ENCODE results near the gene HMGXB4.
"Not testable (repeated sequence)": the region's sequence is repeated elsewhere in the genome, so short reads cannot be mapped to it uniquely, and the experiment has no call there.

HMGXB4 gene, protein sequence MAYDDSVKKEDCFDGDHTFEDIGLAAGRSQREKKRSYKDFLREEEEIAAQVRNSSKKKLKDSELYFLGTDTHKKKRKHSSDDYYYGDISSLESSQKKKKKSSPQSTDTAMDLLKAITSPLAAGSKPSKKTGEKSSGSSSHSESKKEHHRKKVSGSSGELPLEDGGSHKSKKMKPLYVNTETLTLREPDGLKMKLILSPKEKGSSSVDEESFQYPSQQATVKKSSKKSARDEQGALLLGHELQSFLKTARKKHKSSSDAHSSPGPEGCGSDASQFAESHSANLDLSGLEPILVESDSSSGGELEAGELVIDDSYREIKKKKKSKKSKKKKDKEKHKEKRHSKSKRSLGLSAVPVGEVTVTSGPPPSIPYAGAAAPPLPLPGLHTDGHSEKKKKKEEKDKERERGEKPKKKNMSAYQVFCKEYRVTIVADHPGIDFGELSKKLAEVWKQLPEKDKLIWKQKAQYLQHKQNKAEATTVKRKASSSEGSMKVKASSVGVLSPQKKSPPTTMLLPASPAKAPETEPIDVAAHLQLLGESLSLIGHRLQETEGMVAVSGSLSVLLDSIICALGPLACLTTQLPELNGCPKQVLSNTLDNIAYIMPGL

DNA sequence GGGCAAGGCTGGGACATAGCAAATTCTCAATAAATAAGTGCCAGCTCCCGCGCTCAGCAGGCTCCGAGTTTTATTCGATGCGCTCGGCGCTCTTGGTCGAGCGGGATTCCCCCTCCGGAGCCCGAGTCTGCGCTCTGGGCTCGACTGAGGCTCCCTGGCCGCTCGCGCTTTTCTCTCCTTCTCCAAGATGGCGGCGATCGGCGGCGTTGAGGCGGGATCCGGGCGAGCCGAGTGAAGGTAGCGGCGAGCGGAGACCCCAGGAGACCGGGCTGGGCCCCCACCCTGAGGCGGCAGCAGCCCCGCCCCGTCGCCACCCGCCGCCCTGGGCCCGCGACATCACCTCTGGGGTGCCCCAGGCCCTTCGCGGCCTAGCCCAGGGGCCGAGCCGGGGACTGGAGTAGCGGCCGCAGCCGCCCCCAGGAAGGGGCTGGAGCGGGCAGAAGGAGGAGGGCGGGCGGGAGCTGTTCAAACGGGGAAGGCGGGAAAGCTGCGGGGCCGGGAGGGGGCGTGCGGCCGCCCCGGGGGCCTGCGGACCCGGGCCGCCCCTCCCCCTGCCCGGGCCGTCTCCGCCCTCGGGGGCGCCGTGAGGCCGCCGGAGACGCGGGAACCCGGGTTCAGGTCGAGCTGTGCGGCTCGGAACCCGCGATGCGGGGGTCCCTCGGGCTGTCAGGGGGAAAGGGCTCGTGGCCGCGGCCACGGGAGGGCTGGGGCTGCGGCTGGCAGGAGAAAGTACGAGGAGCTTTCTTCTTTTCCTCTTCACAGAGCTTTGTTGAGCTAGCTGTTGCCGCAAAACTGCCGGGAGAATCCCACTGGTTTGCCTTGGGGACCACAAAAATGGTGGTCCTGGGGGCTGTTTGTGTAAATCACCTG, at the start of gene HMGXB4:
TSS of gene HMGXB4 (plus strand) at position 173 of the 870 bp plus-strand sequence. CDS start 4,898 bp downstream, outside the sequence.
- DNase-seq: peak; percentile 65 to 83

DNA sequence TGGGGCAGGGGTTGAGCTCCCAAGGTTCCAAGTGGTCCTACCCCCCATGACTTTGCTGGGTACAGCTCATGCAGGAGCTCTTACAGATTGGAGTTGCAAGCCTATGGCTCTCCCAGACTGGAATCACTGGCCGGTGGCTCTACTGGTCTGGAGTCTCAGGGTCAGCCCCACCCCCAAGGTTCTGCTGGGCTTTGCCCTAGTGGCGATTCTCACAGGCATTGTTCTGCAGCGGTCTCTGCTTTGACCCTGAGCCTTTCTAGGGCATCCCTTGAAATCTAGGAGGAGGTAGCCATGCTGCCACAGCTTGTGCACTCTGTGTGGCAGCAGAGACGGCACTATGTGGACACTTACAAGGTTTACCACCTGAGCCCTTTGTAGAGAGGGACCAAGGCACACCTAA, 49.3 kb upstream of the HMGXB4 start:
- no peak for DNase-seq

DNA sequence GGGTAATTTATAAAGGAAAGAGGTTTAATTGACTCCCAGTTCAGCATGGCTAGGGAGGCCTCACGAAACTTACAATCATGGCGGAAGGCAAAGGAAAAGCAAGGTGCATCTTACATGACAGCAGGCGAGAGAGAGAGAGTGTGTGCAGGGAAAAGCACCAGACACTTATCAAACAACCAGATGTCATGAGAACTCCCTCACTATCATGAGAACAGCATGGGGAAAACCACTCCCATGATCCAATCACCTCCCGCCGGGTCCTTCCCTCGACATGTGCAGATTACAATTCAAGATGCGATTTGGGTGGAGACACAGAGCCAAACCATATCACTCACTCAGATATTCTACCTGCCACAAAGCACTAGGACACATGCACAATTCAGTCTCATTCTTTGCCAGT, 48.1 kb upstream of the HMGXB4 start:
- DNase-seq: no peak

DNA sequence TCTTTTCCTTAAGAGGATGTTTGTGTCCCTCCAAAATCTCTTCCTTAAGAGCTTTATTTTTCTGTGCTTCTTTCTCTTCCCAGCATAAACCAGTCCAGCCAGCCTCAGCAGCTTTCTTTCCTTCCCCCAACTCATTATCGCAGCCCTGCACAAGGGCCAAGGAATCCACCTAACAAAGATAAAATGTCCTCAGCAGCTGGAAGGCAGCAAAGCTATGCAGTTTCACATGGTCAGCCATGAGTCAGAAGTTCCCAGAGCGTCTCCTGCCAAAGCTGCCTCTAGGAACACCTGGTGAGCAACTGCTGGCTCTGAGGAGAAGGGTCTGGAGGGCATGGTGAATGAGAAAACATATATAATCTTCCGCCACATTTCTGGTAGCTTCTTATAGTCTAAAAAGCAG, 45.3 kb upstream of the HMGXB4 start:
- DNase-seq: no peak

DNA sequence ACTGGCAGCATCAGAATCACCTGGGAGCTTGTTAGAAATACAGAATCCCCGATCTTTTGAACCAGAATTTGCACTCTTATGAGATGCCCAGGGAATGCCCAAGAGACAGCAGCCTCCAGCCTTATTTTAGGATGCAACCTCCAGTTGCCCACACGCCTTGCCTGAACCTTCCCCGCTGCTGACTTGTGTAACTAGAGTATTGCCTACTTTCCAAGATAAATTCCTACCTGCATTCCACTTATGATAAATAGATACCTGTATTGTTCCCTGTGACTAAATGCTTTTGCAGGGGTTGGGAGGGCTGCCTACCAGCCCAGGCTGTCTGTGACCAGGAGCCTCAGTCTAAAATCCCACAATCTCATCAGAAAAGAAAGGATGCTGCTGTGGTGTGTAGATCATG, 44.3 kb upstream of the HMGXB4 start:
- DNase-seq: no peak

DNA sequence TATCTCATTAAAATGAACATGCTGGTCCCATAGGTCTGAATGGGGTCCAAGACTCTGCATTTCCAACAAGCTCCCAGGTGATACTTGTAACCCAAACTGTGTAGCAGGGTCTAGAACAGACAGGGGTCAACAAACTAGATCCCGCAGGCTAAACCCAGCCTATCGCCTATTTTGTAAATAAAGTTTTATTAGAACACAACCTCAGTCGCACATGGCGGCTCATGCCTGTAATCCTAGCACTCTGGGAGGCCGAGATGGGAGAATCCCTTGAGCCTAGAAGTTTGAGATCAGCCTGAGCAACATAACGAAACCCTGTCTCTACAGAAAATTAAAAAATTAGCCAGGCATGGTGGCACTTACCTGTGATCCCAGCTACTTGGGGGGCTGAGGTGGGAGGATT, 42.3 kb upstream of the HMGXB4 start:
- DNase-seq: no peak

DNA sequence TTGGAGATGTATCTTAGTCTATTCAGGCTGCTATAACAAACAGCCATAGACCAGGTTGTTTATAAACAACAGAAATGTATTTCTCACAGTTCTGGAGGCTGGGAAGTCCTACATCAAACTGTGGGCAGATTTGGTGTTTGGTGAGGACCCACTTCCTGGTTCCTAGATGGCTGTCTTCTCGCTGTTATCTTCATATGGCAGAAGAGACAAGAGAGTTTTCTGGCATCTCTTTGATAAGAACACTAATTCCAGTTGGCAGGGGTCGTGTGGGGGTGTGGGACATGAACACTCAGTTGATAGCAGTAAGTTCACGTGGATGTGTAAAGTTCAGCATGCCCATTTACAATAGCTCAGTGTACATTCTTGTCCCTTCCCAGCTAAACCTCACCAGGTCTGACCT, 41.3 kb upstream of the HMGXB4 start:
- DNase-seq: no peak

DNA sequence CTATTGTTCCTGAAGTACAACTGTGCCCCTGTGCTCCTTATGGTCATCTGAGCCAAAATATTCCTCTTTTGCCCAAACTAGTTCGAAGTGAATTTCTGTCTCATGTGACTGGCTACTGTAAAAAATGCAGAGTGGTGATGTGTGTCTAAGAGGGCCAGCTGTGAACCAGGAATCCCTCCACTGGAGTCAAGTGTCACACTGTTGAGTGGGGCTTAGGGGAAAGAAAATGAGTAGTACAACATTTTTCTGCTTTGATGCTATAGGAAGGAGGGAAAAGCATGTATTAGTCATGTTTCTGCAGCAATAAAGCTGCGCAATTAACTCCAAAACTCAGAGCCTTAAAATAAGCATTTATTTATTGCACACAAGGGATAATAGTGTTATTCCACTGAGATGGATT, 39.8 kb upstream of the HMGXB4 start:
- no peak for DNase-seq

DNA sequence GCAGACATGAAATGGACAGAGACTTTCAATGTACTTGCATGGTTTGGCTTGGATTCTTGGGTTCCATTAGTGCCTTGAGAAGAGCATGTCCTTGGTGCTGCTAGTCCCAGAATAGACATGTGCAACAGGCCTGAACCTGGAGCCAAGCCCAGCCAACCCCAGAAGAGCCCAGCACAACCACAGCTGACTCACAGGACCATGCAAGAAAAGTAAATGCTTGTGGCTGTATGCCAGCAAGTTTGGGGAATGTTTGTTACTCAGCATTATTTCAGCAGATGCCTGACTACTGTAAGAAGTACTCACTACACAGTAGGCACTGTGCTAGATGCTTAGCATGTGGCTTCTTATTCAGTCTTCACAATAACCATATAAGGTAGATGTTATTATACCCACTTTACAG, 39.2 kb upstream of the HMGXB4 start:
- no peak for DNase-seq

DNA sequence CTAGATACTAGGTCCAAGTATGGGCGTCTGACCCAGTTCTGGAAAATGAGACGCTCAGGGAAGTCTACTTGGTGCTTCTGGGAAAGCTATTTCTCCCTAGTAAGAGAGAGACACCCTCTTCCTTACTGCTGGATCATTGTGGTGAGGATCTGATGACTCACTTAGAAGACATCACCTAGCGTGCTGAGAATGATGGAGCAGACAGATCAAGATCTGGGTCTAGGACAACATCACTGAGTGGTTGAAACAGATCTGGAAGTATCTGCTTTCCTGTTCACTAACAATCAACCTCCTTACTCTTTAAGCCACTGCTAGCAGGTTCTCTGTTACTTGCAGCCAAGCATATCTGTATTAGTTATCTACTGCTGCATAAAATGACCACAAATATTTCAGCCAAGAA, 38.3 kb upstream of the HMGXB4 start:
- no peak for DNase-seq

DNA sequence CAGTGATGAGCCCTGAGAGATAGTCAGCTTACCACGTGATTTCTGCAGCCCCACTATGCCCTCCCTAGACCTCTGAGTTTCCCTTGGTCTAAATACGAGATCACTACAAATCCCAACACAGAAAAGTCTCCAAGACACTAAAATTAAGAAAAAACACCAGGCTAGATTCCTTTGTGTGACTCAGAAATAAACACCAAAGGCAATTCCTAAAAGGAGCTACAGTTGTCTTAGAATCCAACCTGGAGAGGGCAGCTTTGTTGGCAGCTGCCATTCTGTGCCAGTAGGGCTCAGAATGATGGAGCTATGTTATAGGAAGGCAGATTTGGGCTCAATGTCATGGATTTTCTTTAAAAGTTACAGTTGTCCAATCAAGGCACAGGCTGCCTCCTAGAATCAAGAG, 37.1 kb upstream of the HMGXB4 start:
- no peak for DNase-seq

DNA sequence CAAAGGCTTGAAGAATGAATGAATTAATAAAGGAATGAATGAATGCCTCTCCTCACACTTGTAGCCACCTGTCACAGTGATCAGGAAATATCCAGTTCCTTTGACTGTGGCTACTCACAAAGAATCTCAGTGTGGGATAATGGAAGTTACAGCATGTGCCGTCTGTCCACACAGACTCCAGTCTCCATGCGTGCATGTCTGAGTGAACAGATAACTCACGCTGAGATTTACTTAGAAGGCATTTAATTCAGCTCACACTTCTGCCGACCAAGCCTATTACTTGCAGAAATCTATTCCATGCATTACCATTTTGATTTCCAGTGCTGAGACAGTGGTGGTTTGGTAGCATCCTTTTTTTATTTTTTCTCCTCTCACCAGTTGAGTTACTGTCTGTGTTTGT, 32.3 kb upstream of the HMGXB4 start:
- DNase-seq: no peak

DNA sequence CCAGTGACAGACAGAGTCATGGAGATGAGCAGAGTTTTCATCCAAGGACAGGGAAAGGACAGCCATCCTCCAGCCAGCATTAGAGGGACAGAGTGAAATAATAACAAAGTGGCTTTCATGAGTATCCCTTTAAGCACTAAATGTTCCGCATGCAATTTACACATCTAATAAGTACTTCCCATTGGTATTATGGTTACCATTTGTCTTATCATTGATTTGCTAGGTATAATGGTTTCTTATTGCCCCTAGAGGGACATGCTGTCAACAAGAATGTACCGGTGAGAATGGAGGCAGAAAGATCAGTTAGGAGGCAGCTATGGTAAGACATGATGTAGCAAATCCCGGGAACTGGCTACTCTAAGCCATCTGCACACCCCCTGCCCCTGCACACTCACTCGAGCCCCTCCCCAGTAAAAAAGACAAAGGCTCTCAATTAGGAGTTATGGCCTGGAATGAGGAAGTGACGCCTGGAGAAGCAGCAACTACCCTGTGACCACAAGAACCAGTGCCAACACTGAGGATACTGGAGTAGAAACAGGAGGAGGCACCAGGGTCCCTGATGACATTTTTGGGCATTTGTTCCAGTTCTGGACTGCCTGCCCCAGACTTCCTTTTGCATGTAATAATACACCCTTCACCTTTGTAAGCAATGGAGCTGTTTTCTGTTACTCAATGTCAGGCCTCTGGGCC, 30.2 kb upstream of the HMGXB4 start:
- DNase-seq: no peak

DNA sequence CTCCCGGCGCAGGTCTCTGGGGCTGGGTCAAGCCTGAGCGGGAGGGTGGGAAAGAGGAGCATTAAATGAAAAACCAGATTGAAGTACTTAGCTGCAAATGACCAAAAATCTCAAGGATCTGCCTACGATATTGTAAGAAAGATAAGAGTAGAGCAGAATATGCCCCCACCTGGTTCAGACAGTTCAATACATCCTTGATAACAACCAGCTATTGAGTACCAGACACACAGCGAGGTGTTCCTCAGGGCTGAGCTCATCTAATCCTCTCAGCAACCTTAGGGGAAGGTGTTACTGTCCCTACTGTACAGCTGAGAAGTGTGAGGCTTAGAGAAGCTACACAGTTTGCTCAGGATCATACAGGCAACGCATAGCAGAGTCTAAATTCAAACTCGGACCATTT, 27.4 kb upstream of the HMGXB4 start:
- DNase-seq: no peak

DNA sequence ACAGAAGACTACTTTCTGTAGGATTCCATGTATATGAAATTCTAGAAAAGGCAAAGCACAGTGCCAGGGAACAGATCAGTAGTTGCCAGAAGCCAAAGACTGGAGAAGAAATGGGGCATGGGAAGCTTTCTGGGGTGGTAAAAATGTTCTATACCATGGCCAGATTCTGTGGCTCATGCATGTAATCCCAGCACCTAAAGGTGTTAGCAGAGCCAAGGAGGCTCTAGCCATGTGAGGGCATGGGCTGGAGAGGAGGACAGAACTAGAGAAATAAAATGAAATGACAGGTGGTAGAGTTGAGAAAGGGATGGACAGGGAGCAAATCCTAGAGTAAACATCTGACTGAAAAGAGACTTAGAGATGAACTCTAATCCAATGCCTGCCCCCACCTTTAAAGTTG, 26.9 kb upstream of the HMGXB4 start:
- DNase-seq: no peak

DNA sequence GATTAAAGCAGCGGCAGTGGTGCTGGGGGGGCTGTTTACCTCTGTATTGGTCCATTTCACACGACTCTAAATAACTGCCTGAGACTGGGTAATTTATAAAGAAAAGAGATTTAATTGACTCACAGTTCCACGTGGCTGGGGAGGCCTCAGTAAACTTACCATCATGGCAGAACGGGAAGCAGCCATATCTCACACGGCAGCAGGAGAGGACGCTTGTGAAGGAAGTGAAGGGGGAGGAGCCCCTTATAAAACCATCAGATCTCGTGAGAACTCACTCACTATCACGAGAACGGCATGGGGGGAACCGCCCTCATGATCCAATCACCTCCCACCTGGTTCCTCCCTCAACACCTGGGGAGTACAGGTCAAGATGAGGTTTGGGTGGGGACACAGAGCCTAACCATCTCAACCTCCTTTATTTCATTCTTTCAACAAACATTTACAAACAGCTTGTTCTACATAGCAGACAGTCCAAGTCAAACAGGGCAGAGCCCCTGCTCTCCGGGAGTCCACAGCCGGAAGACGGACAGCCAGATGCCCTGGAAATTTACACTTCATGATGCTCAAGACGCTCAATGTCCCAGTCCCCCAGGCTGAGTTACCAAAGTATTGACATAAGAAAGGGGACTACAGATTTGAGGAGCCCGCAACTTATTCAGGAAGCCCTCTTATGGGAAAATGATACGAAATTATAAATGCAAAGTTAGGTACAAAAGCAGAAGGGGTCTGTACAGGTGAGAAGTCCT, 26.3 kb upstream of the HMGXB4 start:
- no peak for DNase-seq

DNA sequence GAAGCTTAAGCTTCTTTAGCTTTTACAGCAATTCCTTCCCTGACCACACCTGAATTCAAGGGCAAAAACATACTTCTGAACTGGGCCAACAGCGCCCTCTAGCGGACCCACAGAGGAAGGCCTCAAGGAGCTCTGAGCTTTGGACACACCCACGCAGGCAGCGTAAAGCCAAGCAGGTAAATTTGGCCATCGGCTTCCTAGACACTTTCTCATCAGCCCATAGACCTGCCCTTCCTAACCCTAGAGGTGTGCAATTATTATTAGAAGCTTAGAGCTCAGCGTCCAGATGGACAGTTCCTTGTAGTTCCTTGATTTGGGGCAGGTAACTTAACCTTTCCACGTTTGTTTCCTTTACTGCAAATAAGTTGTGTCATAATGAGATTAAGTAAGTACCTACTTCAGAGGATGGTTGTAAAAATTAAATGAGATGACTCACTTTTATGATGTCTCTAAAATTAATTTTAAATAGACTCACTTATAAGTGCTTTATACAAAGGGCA, 25.7 kb upstream of the HMGXB4 start:
- DNase-seq: peak; percentile 5 to 25

DNA sequence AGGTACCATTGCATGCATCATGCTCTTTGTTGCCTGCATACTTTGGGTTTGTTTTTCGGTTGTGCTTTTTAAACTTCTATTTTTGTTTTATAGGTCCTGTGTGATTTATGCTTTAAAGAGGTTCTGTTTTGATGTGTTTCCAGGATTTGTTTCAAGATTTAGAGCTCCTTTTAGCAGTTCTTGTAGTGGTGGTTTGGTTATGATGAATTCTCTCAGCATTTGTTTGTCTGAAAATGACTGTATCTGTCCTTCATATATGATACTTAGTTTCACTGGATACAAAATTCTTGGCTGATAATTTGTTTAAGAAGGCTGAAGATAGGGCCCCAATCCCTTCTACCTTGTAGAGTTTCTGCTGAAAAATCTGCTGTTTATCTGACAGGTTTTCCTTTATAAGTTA, 18.5 kb upstream of the HMGXB4 start:
- DNase-seq: not testable (repeated sequence)

DNA sequence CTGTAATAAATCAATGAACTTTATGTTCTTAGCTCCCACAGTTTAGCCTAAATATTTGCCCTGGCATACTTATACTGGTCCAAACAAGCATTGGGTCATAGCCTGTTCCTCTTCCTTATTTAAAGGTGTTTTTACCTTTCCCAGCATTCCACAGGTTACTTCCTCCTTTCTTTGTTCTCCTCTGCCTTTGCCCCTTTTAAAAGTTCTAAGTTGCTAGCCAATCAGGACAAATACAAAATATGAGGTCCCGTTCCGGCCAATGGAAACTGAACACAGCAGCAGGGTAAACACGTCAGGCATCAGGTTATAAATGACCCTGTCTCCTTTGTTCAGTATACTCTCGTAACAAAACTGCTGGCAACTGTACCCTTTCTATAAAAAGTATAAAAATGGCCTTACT, 12.8 kb upstream of the HMGXB4 start:
- DNase-seq: not testable (repeated sequence)

DNA sequence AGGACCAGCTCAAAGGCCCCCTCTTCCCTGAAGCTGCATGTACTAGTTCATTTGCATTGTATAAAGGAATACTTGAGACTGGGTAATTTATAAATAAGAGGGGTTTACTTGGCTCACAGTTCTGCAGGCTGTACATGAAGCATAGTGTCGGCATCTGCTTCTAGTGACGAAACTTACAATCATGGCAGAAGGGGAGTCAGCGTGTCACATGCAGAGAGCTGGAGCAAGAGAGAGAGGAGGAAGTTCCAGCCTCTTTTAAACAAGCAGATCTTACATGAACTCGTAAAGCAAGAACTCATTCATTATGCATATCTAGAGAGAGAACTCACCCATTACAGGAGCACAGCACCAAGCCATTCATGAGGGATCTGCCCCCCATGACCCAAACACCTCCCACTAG, 7.1 kb upstream of the HMGXB4 start:
- DNase-seq: no peak

DNA sequence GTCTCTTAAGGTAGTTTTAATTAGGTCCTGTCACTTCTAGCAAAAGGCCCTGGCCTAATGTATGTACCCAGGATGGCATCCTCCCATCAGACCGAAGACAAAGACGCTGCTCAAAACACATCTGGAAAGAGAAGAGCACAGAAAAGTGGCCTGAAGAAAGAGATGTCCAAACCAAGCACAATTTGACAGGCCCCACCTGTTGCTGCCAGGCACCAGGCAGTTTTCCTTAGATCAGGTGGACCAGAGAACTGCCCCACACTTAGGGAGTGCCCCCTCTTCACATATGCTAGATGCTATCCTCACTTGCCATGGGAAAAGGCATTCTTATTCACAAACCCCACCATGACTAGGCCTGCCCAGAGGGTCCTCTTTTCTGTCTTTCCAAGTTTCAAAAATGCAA, 3.3 kb upstream of the HMGXB4 start:
- DNase-seq: no peak

DNA sequence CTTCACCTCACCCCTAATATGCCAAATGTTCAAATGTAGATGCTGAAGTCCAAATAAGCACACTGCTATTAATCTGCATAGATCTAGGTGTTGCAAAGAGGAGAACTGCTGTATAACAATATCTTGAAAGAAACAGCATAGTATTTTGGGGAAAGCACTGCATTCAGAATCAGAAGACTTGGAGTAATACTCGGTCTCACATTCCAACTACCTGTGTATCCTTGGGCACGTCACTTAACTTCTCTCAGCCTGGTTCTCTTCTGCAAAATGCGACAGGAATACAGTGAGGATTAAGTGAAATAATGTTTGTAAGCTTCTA, 332 bp upstream of the HMGXB4 start:
- no peak for DNase-seq
